ENCODE measurements around the gene BLMH. TPM values are rescaled to one million over a fixed set of nuclear protein-coding genes. Genes with fewer than 3 reads are reported as not detected.
A peak's percentile ranks its signal among the peaks of the same experiment; 100 is the strongest.

The BLMH gene
- total and polyA plus RNA-seq, 7 donors: 17.0 to 33.0 (median 23.6) TPM

- ATAC-seq (no peak), DNase-seq (no peak)
- no peak overlapping the region for H3K4me3 ChIP-seq
- TF ChIP-seq CTCF (IDR thresholded peaks at IDR 0.05): no peak
- peaks cover 0 to 41% of the 10 kb centered on the region in 2 donors for H3K36me3 ChIP-seq (ENCODE audit: insufficient read depth in 1 of 2, low read depth in 1 of 2)
- no peak overlapping the region for H3K27ac ChIP-seq
- peaks cover 20% of the 10 kb centered on the region for H3K4me1 ChIP-seq
- intact Hi-C loops (cut with DNase I): no loop called here
- H3K27me3 ChIP-seq (ENCODE audit: insufficient read depth in 3 of 3, low read length in 2 of 3): no peaks in the 10 kb centered on the region
- 87 to 90% (median 87%) methylated on average over 7 of the region's 7 CpGs for WGBS, 3 donors
- no peaks in the 10 kb centered on the region for H3K9me3 ChIP-seq
These were observed 38.4 kb downstream of the BLMH start for GRCh38 chr17:30253312-30253711.

- H3K36me3 ChIP-seq (ENCODE audit: insufficient read depth in 1 of 2, low read depth in 1 of 2): peaks cover 3 to 41% of the 10 kb centered on the region in 2 donors
- H3K27ac ChIP-seq: no peak overlapping the region
- H3K27me3 ChIP-seq (ENCODE audit: insufficient read depth in 3 of 3, low read length in 2 of 3): no peaks in the 10 kb centered on the region
- TF ChIP-seq CTCF (IDR thresholded peaks at IDR 0.05): no peak
- DNase-seq (no peak), ATAC-seq (no peak)
- H3K4me3 ChIP-seq: no peak overlapping the region
- intact Hi-C loops (cut with DNase I): no loop called here
- no peaks in the 10 kb centered on the region for H3K9me3 ChIP-seq
- peaks cover 20% of the 10 kb centered on the region for H3K4me1 ChIP-seq
These were observed 39.8 kb downstream of the BLMH start for GRCh38 chr17:30251931-30252330.

- WGBS, 3 donors: 94 to 96% (median 96%) methylated on average over 5 of the region's 5 CpGs
- no peak overlapping the region for H3K27ac ChIP-seq
- peaks cover 3 to 33% of the 10 kb centered on the region in 2 donors for H3K36me3 ChIP-seq (ENCODE audit: insufficient read depth in 1 of 2, low read depth in 1 of 2)
- H3K4me3 ChIP-seq: no peak overlapping the region
- no peak for ATAC-seq
- no peaks in the 10 kb centered on the region for H3K27me3 ChIP-seq (ENCODE audit: insufficient read depth in 3 of 3, low read length in 2 of 3)
- intact Hi-C loops (cut with DNase I): no loop called here
- H3K4me1 ChIP-seq: peaks cover 17% of the 10 kb centered on the region
- no peaks in the 10 kb centered on the region for H3K9me3 ChIP-seq
- TF ChIP-seq CTCF (IDR thresholded peaks at IDR 0.05): no peak
- DNase-seq: no peak
These were observed 42.3 kb downstream of the BLMH start for GRCh38 chr17:30249460-30249859.

- Histone ChIP-seq H3K27ac (no peak overlapping the region), H3K4me3 (no peak overlapping the region), H3K4me1 (peaks cover 11% of the 10 kb centered on the region), H3K27me3 (ENCODE audit: insufficient read depth in 3 of 3, low read length in 2 of 3) (no peaks in the 10 kb centered on the region), H3K9me3 (no peaks in the 10 kb centered on the region), H3K36me3 (ENCODE audit: insufficient read depth in 1 of 2, low read depth in 1 of 2) (peaks cover 3 to 33% of the 10 kb centered on the region in 2 donors)
- intact Hi-C loops (cut with DNase I): no loop called here
- peak in 3 of 4 donors; percentile 73 to 84 (median 83) for ATAC-seq
- peak in 1 of 2 donors; percentile 61 for DNase-seq
- TF ChIP-seq CTCF (IDR thresholded peaks at IDR 0.05): no peak
- 47 to 73% (median 59%) methylated on average over 2 of the region's 2 CpGs for WGBS, 3 donors
These were observed 43.0 kb downstream of the BLMH start for GRCh38 chr17:30248786-30249185.

- 91 to 95% (median 93%) methylated on average over 7 of the region's 7 CpGs for WGBS, 3 donors
These were observed 45.3 kb downstream of the BLMH start for GRCh38 chr17:30246460-30246859.

More at GRCh38 chr17:30246460-30246859, 45.3 kb downstream of the BLMH start:
- peaks cover 9% of the 10 kb centered on the region for H3K4me1 ChIP-seq
- H3K9me3 ChIP-seq: no peaks in the 10 kb centered on the region
- DNase-seq: no peak
- peaks cover 3 to 33% of the 10 kb centered on the region in 2 donors for H3K36me3 ChIP-seq (ENCODE audit: insufficient read depth in 1 of 2, low read depth in 1 of 2)
- TF ChIP-seq CTCF (IDR thresholded peaks at IDR 0.05): no peak
- no peak overlapping the region for H3K4me3 ChIP-seq
- no peak overlapping the region for H3K27ac ChIP-seq
- intact Hi-C loops (cut with DNase I): no loop called here
- no peak for ATAC-seq
- H3K27me3 ChIP-seq (ENCODE audit: insufficient read depth in 3 of 3, low read length in 2 of 3): no peaks in the 10 kb centered on the region

Data from psoas muscle (tissue), 8 donors.